Astrocyte of the cerebellum (primary cell): ENCODE data around the gene SRSF11.

Experiments used
- DNase-seq: peaks from one replicate; pipeline ENCODE4 v3.0.0-alpha.2; 2011; ENCODE audit warnings: low read depth
- H3K4me3 ChIP-seq: 2 replicates; pipeline ENCODE4 v1.5.1; 2011; ENCODE audit warnings: mild to moderate bottlenecking, low read depth, low read length, moderate library complexity
- CTCF ChIP-seq: IDR thresholded peaks from 2 replicates; pipeline ENCODE4 v1.5.1; 2012; ENCODE audit warnings: low read length, low read depth, moderate library complexity, mild to moderate bottlenecking; ENCODE audit errors: missing control alignments
- in situ Hi-C: cut with HindIII; loops from 2 replicates; pipeline ENCODE4 v1.10.0; 2017; ENCODE audit warnings: low sequenced_read_pairs

SRSF11 gene

DNA sequence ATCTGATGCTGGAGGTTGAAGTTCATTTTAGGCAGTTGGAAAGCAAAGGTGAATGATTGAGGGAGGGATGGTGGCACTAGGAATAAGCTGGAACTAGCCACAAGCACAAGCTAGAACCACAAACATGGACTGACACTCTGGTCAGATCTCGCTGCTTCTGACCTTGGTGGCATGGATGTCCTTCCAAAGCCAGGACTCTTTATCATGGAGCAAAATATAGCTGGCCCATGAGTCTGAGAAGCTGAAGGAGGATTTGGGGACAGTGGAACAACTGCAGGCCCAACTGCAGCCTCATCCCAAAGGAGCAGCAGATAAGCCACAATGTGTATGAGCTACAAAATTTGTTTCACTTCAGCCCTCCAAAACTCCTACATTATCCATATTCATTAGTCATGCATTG, 35.5 kb downstream of the SRSF11 start:
- no peak for DNase-seq
- H3K4me3 ChIP-seq = no peak overlapping the region
- in situ Hi-C loops = no loop called here
- TF ChIP-seq CTCF = no peak

DNA sequence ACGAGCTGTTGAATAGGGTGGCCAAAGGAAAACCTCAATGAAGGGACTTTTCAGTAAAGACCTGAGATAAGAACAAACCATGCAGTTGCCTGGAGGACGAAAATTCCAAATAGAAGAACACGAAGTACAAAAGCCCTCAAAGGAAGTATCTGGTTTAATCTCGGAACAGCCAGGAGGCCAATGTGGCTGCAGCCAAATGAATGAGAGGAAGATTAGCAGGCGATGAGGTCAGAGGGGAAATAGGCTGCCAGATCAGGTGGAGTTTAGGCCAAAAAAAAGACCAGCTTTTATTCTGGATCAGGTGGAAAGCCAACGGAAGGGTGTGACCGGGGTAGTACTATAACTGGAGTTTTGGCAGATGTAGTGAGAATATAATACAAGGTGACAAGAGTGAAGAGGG, 43.7 kb downstream of the SRSF11 start:
- no peak for DNase-seq
- no peak overlapping the region for H3K4me3 ChIP-seq
- in situ Hi-C loops = no loop called here
- TF ChIP-seq CTCF = no peak

GRCh38 chr1:70265946-70266345, 44.8 kb downstream of the SRSF11 start:
- H3K4me3 ChIP-seq = no peak overlapping the region
- DNase-seq = no peak
- no peak for TF ChIP-seq CTCF
- in situ Hi-C loops = no loop called here

GRCh38 chr1:70277875-70278274, 56.7 kb downstream of the SRSF11 start:
- DNase-seq = no peak
- TF ChIP-seq CTCF = no peak
- H3K4me3 ChIP-seq = no peak overlapping the region
- in situ Hi-C loops = no loop called here

DNA sequence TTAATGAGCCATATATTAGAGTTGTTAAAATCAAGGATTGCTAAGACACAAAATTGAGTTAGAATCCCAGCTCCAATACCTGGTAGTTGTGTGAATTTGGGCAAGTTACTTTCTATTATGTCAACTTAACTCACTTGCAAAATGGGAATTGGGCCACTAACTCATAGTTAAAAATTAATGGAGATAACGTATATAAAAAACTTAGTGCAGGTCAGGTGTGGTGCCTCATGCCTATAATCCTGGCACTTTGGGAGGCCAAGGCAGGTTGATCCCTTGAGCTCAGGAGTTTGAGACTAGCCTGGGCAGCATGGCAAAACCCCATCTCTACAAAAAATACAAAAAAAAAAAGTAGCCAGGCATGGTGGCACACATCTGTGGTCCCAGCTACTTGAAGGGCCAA, 57.5 kb downstream of the SRSF11 start:
- no peak for DNase-seq
- TF ChIP-seq CTCF = no peak
- in situ Hi-C loops = no loop called here

GRCh38 chr1:70284366-70284765, 63.2 kb downstream of the SRSF11 start:
- in situ Hi-C loops = no loop called here
- no peak for TF ChIP-seq CTCF
- DNase-seq = no peak
- H3K4me3 ChIP-seq = no peak overlapping the region

More for the DNA sequence above, 57.5 kb downstream of the SRSF11 start:
- H3K4me3 ChIP-seq = no peak overlapping the region

GRCh38 chr1:70286453-70286852, 65.3 kb downstream of the SRSF11 start:
- in situ Hi-C loops = no loop called here
- DNase-seq = no peak
- no peak for TF ChIP-seq CTCF
- H3K4me3 ChIP-seq = no peak overlapping the region
